Liver (tissue), 3 donors: ENCODE data around the gene RBM47.

ENCODE experiments used
- EGR1 ChIP-seq, 2 donors: IDR thresholded peaks; 2 replicates each; pipeline ENCODE4 v1.6.1; 2016 to 2018; ENCODE audit warnings: antibody characterized with exemption in 2 of 2, low read depth in 2 of 2
- FOXA1 ChIP-seq: IDR thresholded peaks from 2 replicates; pipeline ENCODE4 v1.6.1; 2016; ENCODE audit warnings: antibody characterized with exemption
- GABPA ChIP-seq, 2 donors: IDR thresholded peaks in 1 of 2; conservative IDR thresholded peaks in 1 of 2; 2 replicates each; pipeline ENCODE4 v1.6.1; 2016; ENCODE audit warnings: antibody characterized with exemption in 2 of 2, mild to moderate bottlenecking in 1 of 2, moderate library complexity in 1 of 2
- JUND ChIP-seq, 2 donors: IDR thresholded peaks; 2 replicates each; pipeline ENCODE4 v1.6.1; 2016; ENCODE audit warnings: antibody characterized with exemption in 2 of 2
- RAD21 ChIP-seq, 2 donors: IDR thresholded peaks; 2 replicates each; pipeline ENCODE4 v1.6.1; 2016; ENCODE audit warnings: antibody characterized with exemption in 2 of 2, mild to moderate bottlenecking in 2 of 2
- RXRA ChIP-seq, 2 donors: IDR thresholded peaks; 2 replicates each; pipeline ENCODE4 v1.6.1; 2017 to 2018; ENCODE audit warnings: antibody characterized with exemption in 2 of 2, mild to moderate bottlenecking in 1 of 2
- SP1 ChIP-seq: IDR thresholded peaks from 2 replicates; pipeline ENCODE4 v1.6.1; 2018; ENCODE audit warnings: antibody characterized with exemption, mild to moderate bottlenecking
- TF ChIP-seq, protein P1 (sequence below): IDR thresholded peaks from 2 replicates; pipeline ENCODE4 v1.6.1; 2016; ENCODE audit warnings: antibody characterized with exemption
- TF ChIP-seq, protein P2 (sequence below): fragments of 150-350 bp; IDR thresholded peaks from 2 replicates; pipeline ENCODE4 v1.5.1; 2017; ENCODE audit warnings: improper control_type of control experiment, low read depth, low read length; ENCODE audit not compliant: missing input control
- TF ChIP-seq, protein P3 (sequence below): IDR thresholded peaks from 2 replicates; pipeline ENCODE4 v1.6.1; 2016; ENCODE audit warnings: antibody characterized with exemption
- TF ChIP-seq, protein P4 (sequence below): IDR thresholded peaks from 2 replicates; pipeline ENCODE4 v1.6.1; 2016; ENCODE audit warnings: antibody characterized with exemption, mild to moderate bottlenecking
- donor health status: healthy.
- donor health status: healthy.

DNA sequence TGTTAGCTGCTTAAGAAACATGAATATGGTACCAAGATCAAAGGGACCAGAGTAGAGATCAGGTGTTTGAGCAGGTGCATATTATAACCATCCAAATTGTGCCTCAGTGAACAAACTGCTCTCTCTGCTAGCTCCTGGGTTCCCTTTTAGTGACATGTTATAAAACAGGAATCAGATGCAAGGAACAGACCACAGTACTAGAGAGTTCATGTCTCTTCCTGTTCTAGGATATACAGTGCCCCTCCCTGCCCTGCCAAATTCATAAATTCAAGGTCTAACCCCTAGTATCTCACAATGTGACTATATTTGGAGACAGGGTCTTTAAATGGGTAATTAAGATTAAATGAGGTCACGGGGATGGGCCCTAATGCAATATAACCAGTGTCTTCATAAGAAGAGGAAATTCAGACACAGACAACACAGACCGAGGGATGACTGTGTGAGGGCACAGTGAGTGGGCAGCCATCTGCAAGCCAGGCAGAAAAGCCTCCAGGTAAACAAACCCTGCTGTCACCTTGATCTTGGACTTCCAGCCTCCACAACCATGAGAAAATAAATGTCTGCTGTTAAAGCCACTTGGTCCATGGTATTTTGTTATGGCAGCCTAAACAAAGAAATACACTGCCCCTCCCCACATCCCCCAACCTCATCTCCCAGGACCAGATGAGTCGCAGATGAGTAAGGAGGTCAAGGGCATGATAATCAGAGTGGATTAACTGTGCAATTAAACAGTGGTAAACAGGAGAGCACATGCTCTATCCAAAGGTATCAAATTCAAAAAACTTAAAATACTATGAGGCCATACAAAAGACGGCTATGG lies 82.5 kb downstream of the RBM47 start:
- TF ChIP-seq, protein P1, sequence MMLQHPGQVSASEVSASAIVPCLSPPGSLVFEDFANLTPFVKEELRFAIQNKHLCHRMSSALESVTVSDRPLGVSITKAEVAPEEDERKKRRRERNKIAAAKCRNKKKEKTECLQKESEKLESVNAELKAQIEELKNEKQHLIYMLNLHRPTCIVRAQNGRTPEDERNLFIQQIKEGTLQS: no peak
- TF ChIP-seq, protein P2, sequence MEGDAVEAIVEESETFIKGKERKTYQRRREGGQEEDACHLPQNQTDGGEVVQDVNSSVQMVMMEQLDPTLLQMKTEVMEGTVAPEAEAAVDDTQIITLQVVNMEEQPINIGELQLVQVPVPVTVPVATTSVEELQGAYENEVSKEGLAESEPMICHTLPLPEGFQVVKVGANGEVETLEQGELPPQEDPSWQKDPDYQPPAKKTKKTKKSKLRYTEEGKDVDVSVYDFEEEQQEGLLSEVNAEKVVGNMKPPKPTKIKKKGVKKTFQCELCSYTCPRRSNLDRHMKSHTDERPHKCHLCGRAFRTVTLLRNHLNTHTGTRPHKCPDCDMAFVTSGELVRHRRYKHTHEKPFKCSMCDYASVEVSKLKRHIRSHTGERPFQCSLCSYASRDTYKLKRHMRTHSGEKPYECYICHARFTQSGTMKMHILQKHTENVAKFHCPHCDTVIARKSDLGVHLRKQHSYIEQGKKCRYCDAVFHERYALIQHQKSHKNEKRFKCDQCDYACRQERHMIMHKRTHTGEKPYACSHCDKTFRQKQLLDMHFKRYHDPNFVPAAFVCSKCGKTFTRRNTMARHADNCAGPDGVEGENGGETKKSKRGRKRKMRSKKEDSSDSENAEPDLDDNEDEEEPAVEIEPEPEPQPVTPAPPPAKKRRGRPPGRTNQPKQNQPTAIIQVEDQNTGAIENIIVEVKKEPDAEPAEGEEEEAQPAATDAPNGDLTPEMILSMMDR: no peak
- TF ChIP-seq, protein P3, sequence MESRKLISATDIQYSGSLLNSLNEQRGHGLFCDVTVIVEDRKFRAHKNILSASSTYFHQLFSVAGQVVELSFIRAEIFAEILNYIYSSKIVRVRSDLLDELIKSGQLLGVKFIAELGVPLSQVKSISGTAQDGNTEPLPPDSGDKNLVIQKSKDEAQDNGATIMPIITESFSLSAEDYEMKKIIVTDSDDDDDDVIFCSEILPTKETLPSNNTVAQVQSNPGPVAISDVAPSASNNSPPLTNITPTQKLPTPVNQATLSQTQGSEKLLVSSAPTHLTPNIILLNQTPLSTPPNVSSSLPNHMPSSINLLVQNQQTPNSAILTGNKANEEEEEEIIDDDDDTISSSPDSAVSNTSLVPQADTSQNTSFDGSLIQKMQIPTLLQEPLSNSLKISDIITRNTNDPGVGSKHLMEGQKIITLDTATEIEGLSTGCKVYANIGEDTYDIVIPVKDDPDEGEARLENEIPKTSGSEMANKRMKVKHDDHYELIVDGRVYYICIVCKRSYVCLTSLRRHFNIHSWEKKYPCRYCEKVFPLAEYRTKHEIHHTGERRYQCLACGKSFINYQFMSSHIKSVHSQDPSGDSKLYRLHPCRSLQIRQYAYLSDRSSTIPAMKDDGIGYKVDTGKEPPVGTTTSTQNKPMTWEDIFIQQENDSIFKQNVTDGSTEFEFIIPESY: no peak
- TF ChIP-seq EGR1 (IDR thresholded peaks at IDR 0.05; ENCODE audit: low read depth in 2 of 2): no peak
- TF ChIP-seq RXRA (IDR thresholded peaks at IDR 0.05): no peak
- no peak for TF ChIP-seq JUND (IDR thresholded peaks at IDR 0.05)
- TF ChIP-seq, protein P4, sequence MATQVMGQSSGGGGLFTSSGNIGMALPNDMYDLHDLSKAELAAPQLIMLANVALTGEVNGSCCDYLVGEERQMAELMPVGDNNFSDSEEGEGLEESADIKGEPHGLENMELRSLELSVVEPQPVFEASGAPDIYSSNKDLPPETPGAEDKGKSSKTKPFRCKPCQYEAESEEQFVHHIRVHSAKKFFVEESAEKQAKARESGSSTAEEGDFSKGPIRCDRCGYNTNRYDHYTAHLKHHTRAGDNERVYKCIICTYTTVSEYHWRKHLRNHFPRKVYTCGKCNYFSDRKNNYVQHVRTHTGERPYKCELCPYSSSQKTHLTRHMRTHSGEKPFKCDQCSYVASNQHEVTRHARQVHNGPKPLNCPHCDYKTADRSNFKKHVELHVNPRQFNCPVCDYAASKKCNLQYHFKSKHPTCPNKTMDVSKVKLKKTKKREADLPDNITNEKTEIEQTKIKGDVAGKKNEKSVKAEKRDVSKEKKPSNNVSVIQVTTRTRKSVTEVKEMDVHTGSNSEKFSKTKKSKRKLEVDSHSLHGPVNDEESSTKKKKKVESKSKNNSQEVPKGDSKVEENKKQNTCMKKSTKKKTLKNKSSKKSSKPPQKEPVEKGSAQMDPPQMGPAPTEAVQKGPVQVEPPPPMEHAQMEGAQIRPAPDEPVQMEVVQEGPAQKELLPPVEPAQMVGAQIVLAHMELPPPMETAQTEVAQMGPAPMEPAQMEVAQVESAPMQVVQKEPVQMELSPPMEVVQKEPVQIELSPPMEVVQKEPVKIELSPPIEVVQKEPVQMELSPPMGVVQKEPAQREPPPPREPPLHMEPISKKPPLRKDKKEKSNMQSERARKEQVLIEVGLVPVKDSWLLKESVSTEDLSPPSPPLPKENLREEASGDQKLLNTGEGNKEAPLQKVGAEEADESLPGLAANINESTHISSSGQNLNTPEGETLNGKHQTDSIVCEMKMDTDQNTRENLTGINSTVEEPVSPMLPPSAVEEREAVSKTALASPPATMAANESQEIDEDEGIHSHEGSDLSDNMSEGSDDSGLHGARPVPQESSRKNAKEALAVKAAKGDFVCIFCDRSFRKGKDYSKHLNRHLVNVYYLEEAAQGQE: no peak
- no peak for TF ChIP-seq RAD21 (IDR thresholded peaks at IDR 0.05)
- TF ChIP-seq FOXA1: no peak
- TF ChIP-seq SP1: no peak
- TF ChIP-seq GABPA (IDR thresholded peaks at IDR 0.05 in 1 of 2, conservative IDR thresholded peaks at IDR 0.05 in 1 of 2): no peak
